Effector memory CD4-positive, alpha-beta T cell (primary cell): ENCODE data around the gene CCDC88C.

Experiments
- DNase-seq, 3 donors: peaks; one replicate each; pipeline ENCODE4 v3.0.0-alpha.2; 2020
- H3K27ac ChIP-seq: 2 replicates; pipeline ENCODE4 v1.7.0; 2013; ENCODE audit warnings: mild to moderate bottlenecking, low read length, moderate library complexity; ENCODE audit not compliant: insufficient read depth, poor library complexity, severe bottlenecking
- H3K27me3 ChIP-seq: replicated peaks from 2 replicates; pipeline ENCODE4 v1.7.0; 2013; ENCODE audit warnings: mild to moderate bottlenecking, low read length; ENCODE audit not compliant: insufficient read depth, control insufficient read depth, poor library complexity, severe bottlenecking
- H3K36me3 ChIP-seq: 2 replicates; pipeline ENCODE4 v1.7.0; 2013; ENCODE audit warnings: mild to moderate bottlenecking, low read length, moderate library complexity; ENCODE audit not compliant: control insufficient read depth, insufficient read depth
- H3K4me1 ChIP-seq: 2 replicates; pipeline ENCODE4 v1.7.0; 2013; ENCODE audit warnings: low read length, mild to moderate bottlenecking; ENCODE audit not compliant: control insufficient read depth, insufficient read depth, poor library complexity, severe bottlenecking
- H3K4me3 ChIP-seq: 2 replicates; pipeline ENCODE4 v1.7.0; 2013; ENCODE audit warnings: low read length, low read depth, mild to moderate bottlenecking; ENCODE audit not compliant: insufficient read depth, poor library complexity, severe bottlenecking
- H3K9me3 ChIP-seq: 2 replicates; pipeline ENCODE4 v1.7.0; 2013; ENCODE audit warnings: mild to moderate bottlenecking, low read length, moderate library complexity; ENCODE audit not compliant: control insufficient read depth

CCDC88C gene

DNA sequence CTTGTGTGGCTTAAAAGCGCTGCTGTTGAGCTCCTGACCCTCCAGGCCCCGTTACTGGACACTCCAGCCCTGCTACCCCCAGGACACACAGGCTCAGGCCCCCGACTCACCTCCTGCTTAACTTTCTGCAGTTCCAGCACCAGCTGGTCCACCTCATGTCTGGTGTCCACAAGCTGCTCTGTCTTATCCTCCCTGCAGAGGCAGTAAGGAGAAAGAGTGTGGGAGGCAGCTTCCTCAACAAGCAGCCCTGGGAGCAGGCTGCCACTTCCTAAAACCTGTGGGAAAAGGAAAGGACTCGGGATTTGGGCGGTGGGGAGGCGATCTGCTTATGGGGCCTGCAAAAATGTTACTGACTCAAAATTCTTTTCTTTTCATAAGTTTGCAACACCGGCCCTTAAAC, 79.2 kb downstream of the CCDC88C start:
- no peak for DNase-seq
- peaks cover 93% of the 10 kb centered on the region for H3K36me3 ChIP-seq
- H3K4me3 ChIP-seq: no peak overlapping the region
- H3K9me3 ChIP-seq: no peaks in the 10 kb centered on the region
- H3K27me3 ChIP-seq: no peaks in the 10 kb centered on the region
- no peaks in the 10 kb centered on the region for H3K4me1 ChIP-seq
- no peak overlapping the region for H3K27ac ChIP-seq

DNA sequence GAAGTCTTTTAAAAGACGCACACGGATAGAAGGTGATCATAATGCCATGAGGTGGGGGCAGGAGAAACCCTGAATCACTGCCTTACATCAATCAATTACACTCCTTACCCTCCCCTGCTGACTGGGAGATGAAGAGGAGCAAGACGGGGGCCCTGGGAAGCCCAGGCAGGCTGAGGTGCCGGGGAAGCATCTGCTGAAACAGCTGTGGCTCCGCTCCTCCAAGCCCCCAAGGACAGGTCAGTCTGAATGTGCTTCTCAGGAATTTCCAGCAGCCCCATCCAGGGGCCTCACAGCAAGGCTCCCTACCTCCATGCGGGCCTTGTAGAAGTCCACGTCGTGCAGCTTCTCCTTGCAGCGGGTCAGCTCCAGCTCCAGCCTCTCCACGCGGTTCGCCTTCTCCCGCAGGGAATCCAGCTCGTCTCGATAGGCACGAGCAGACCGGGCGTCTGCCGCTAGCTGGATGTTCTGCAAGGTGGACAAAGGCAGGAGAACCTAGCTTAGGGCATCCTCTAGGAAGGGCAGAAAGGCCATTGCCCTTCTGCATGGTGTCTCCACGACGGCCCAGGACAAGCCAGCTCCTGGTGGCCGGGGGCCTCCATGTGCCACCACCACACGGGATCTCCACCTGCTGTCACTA, 79.8 kb downstream of the CCDC88C start:
- Histone ChIP-seq H3K9me3 (no peaks in the 10 kb centered on the region), H3K27me3 (no peaks in the 10 kb centered on the region), H3K4me1 (peaks cover 4% of the 10 kb centered on the region), H3K36me3 (peaks cover 97% of the 10 kb centered on the region), H3K4me3 (no peak overlapping the region), H3K27ac (no peak overlapping the region)
- no peak for DNase-seq

DNA sequence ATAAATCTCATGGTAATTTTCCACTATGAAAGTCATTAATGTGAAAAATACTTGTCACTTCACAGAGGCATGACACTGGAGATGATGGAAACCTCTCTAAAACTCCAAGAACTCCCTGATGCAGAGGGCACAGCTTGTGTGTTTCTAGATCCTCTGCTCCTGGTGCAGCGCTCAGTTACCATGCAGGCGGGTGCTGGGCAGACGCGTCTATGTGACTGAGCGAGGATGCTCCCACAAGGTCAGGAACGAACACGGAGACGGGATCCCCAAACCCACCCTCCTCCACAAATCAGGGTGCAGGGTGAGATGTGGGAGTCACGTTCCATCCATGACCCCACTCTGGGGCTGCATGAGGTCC, 81.5 kb downstream of the CCDC88C start:
- H3K4me1 ChIP-seq: peaks cover 22% of the 10 kb centered on the region
- H3K36me3 ChIP-seq: peaks cover 87% of the 10 kb centered on the region
- no peaks in the 10 kb centered on the region for H3K27me3 ChIP-seq
- H3K9me3 ChIP-seq: no peaks in the 10 kb centered on the region
- no peak overlapping the region for H3K4me3 ChIP-seq
- H3K27ac ChIP-seq: no peak overlapping the region
- DNase-seq: no peak

DNA sequence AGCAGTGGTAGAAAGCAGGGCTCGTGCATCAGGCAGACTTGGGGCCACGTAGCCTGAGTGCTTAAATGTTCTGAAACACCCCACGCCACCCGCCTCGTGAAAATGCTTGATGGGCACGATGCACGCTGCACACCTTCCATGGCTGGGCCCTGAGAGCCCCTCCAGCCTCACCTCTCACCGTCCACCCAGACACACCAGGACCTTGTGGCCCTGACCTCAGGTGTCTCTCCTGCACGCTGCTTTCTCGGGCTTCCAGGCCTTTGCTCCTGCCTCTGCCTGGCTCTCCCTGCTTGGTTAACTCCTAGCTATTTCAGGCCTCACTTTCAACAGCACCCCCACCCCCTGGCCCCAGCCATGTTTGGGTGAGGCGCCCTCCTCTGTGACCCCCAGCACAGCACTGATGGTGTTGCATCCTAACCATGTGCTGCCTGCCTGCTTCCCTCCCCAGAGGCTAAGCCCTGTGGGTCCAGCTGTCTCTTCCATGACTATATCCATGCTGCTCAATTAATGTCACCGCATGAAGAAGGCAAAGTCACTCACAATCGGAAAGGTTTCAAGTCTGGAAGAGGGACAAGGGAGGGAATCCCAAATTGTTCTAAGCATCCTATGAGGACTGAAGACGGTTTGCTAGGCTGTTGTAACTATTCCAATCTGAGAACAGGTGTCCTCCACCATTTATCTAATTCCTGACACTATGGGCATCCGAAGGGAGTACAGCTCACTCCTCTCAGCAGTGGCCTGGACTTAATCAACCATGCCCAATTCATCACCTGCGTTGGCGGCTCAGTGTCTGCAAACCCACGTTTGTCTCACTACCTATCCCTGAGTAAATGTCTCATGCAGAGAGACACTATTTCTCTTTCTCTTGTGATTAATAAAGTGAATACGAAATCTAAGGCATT, 82.2 kb downstream of the CCDC88C start:
- H3K27ac ChIP-seq: no peak overlapping the region
- peaks cover 26% of the 10 kb centered on the region for H3K4me1 ChIP-seq
- no peaks in the 10 kb centered on the region for H3K27me3 ChIP-seq
- H3K36me3 ChIP-seq: peaks cover 80% of the 10 kb centered on the region
- H3K4me3 ChIP-seq: no peak overlapping the region
- DNase-seq: no peak
- H3K9me3 ChIP-seq: no peaks in the 10 kb centered on the region

DNA sequence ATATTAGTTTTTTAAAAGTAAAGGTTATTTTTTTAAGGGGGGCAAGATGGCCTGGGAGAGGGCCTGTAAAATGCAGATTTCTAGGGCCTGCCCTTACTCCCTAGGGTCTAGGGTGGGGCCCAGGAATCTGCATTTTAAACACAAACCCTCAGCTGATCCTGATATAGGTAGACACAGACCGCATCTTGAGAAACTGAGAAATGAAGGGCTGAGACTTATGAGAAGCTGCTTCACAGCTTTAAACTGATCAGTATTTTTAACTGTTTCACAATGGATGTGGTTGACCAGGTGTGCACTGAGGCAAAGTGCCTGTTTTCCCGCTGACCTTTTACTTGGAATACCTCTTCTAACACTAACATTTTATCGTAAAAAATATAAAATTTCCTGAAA, 84.0 kb downstream of the CCDC88C start:
- no peak overlapping the region for H3K4me3 ChIP-seq
- H3K36me3 ChIP-seq: peaks cover 78% of the 10 kb centered on the region
- H3K9me3 ChIP-seq: no peaks in the 10 kb centered on the region
- H3K27ac ChIP-seq: peak overlapping the region; percentile 5
- no peaks in the 10 kb centered on the region for H3K27me3 ChIP-seq
- H3K4me1 ChIP-seq: peaks cover 26% of the 10 kb centered on the region
- no peak for DNase-seq

DNA sequence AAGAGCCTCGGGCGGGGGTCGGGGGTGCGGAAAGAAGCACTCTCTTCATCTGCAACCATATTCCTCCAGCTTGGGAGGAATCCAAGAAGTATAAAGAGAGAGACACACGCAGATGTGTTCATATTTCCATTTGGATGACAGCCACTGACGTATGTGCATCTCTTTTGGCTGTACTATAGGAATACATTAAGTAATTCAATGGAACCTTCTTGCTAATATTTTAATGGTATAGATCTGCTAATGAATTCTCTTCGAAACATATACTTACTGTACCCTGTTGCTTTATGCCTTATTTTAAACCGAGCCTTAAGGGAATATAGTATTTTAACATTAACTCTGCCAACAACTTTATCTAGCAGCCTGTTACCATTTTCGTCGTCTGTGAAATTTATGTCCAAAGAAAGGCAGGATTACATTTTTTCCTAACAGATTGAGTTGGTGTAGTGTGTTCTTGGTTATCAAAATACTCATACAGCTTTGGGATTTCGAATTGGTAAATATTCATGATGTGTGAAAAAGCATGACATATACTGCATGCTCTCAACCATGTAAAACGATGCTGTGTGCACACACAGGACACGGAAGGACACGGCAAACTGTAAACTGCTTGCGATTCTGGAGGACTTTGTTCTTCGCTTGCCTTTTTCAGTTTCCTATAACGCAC, 84.5 kb downstream of the CCDC88C start:
- Histone ChIP-seq H3K4me1 (peaks cover 26% of the 10 kb centered on the region), H3K4me3 (no peak overlapping the region), H3K27me3 (no peaks in the 10 kb centered on the region), H3K27ac (peak overlapping the region; percentile 5), H3K9me3 (no peaks in the 10 kb centered on the region), H3K36me3 (peaks cover 77% of the 10 kb centered on the region)
- no peak for DNase-seq

DNA sequence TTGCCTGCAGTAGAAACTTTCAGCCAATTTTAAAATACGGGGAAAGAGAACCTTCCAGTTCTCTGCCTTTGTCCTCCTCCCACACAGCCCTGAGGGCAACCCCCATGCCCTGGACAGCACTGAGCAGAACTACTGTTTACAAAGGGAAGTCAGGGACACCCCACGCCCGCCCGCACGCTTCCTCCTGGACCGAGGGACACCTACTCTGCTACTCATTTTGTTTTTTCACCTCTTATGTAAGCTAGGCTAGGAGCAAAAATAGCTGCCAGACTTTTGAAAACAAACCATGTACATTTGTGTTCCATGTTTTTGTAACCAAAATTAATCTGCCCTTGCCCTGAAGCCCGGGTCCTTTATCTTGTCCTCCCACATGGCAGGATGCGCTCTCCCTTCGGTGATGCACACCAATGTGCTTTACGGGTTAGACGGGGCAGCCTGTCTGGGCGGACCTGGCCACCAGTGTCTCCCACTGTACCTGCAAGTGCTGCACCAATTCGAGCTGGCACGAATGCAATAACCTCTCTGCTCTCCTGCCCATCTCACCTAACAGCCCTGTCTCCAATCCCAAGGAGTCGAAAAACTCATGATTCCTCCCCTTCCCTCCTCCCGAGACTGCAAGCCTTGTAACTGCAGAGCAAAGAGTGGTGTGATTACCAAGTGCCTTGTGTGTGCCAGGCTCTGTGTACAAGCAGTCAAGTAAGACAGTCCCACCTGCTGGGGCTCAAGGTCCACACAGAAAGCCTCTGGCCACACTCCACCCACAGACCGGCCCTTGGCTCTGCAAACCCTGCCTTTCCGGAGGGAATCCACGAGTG, 85.2 kb downstream of the CCDC88C start:
- DNase-seq: no peak
- Histone ChIP-seq H3K36me3 (peaks cover 76% of the 10 kb centered on the region), H3K27ac (peak overlapping the region; percentile 61), H3K4me3 (no peak overlapping the region), H3K9me3 (no peaks in the 10 kb centered on the region), H3K4me1 (peaks cover 26% of the 10 kb centered on the region), H3K27me3 (no peaks in the 10 kb centered on the region)

DNA sequence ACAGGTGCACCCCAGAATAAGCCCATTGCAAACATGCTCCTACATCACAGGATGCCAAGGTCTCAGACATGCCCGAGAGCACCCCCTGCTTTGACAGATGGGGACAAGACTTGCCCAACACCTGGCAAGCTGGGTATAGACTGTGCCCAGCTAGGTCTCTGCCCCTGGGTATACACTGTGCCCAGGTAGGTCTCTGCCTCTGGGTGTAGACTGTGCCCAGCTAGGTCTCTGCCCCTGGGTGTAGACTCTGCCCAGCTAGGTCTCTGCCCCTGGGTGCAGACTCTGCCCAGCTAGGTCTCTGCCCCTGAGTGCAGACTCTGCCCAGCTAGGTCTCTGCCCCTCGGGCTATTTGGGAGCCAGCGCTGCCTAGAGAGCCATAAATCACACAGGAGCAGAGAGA, 85.9 kb downstream of the CCDC88C start:
- no peak overlapping the region for H3K4me3 ChIP-seq
- peaks cover 76% of the 10 kb centered on the region for H3K36me3 ChIP-seq
- H3K27me3 ChIP-seq: no peaks in the 10 kb centered on the region
- peak overlapping the region; percentile 61 for H3K27ac ChIP-seq
- peaks cover 30% of the 10 kb centered on the region for H3K4me1 ChIP-seq
- H3K9me3 ChIP-seq: no peaks in the 10 kb centered on the region
- no peak for DNase-seq

DNA sequence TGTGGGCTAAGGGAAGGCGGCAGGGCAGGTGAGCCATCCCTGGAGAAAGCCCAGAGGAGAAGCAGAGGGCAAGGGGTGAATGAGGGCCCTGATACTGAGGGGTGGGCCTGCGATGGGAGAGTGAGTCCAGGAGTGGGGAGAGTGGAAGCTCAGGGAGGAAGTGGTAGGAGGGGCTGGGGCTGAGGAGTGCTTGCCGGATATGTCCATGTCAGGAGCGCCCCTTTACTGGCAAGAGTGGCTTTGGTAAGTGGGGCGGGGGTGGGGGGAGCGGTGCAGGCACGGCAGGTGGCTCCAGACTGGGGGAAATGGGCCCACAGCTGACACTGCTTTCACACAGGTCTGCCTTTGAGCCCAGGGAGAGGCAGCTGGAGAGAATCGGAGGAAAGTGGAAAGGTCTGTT, 86.8 kb downstream of the CCDC88C start:
- peaks cover 31% of the 10 kb centered on the region for H3K4me1 ChIP-seq
- DNase-seq: no peak
- H3K9me3 ChIP-seq: no peaks in the 10 kb centered on the region
- H3K27ac ChIP-seq: peak overlapping the region; percentile 61
- no peak overlapping the region for H3K4me3 ChIP-seq
- H3K27me3 ChIP-seq: no peaks in the 10 kb centered on the region
- peaks cover 75% of the 10 kb centered on the region for H3K36me3 ChIP-seq
